ENCODE results near the gene ASTN2.

Gene ASTN2

DNA sequence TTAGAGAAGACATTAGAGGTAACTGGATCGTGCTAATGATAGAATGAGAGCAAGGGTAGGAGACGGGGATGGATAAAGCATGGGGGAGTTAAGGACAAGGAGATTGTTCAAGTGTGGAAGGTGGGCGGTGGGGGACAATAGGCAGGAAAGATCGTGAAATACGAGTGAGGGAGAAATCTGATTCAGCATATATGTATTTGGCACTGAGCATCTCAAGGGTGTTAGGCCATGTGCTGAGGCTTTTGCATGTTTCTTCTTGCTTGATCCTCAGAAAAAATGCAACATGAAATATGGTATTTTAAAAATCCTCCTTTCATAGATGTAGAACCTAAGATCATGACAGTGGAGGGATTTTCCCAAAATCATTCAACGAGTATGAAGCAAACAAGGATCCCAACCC is 1020.8 kb downstream of the ASTN2 start:
- H3K27ac ChIP-seq = no peak overlapping the region
- TF ChIP-seq, protein P1, sequence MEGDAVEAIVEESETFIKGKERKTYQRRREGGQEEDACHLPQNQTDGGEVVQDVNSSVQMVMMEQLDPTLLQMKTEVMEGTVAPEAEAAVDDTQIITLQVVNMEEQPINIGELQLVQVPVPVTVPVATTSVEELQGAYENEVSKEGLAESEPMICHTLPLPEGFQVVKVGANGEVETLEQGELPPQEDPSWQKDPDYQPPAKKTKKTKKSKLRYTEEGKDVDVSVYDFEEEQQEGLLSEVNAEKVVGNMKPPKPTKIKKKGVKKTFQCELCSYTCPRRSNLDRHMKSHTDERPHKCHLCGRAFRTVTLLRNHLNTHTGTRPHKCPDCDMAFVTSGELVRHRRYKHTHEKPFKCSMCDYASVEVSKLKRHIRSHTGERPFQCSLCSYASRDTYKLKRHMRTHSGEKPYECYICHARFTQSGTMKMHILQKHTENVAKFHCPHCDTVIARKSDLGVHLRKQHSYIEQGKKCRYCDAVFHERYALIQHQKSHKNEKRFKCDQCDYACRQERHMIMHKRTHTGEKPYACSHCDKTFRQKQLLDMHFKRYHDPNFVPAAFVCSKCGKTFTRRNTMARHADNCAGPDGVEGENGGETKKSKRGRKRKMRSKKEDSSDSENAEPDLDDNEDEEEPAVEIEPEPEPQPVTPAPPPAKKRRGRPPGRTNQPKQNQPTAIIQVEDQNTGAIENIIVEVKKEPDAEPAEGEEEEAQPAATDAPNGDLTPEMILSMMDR (conservative IDR thresholded peaks at IDR 0.05) = no peak
- no peak for TF ChIP-seq ZFX (IDR thresholded peaks at IDR 0.05)

DNA sequence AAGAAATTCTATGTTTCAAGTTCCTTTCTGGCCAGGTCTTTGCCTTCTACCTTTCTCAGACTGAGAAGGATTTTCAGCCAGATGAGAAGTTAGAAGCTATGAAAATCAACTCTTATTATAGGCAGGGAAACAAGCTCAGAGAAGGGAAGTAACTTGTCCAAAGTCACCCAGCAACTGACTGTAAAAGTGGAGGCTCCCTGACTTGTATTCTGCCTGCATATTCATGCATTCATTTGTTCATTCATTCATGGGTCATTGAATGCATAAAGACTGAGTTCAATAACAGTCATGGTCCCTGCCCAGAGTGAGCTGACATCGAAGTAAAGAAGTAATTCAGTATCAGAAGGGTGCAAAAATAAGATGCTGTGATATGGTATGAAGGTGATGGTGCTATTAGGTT is 1021.7 kb downstream of the ASTN2 start:
- no peak for TF ChIP-seq ZFX (IDR thresholded peaks at IDR 0.05)
- TF ChIP-seq, protein P1 (conservative IDR thresholded peaks at IDR 0.05) = no peak
- no peak overlapping the region for H3K27ac ChIP-seq

DNA sequence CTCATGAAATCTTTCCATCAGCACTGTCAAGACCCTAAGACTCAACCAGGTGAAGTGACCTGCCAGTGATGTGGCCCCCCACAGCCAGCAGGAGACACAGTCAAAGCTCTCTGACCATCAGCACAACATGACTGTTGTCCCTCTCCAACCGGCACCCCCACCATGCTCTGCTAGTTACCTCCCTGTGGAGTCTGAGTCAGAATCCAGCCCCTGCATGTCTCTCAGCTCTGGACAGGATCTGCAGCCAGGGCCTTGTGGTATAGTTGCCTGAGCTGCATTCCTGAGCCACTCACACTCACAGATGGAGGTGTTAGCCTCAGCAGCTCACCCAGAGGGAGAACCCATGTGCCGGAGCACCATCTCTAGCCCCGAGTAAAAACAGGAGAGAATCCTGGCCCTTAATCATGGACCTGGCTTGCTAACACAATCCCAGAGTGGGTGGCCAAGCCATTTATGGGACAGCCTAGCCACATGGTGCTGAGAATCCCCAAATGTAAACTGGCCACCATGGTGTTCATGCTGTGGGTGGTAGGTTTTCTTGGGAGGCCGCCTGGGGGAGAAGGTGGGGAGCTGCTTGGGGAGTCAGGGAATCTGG is 1023.5 kb downstream of the ASTN2 start:
- no peak for TF ChIP-seq ZFX (IDR thresholded peaks at IDR 0.05)
- TF ChIP-seq, protein P1 (conservative IDR thresholded peaks at IDR 0.05) = no peak
- H3K27ac ChIP-seq = no peak overlapping the region

DNA sequence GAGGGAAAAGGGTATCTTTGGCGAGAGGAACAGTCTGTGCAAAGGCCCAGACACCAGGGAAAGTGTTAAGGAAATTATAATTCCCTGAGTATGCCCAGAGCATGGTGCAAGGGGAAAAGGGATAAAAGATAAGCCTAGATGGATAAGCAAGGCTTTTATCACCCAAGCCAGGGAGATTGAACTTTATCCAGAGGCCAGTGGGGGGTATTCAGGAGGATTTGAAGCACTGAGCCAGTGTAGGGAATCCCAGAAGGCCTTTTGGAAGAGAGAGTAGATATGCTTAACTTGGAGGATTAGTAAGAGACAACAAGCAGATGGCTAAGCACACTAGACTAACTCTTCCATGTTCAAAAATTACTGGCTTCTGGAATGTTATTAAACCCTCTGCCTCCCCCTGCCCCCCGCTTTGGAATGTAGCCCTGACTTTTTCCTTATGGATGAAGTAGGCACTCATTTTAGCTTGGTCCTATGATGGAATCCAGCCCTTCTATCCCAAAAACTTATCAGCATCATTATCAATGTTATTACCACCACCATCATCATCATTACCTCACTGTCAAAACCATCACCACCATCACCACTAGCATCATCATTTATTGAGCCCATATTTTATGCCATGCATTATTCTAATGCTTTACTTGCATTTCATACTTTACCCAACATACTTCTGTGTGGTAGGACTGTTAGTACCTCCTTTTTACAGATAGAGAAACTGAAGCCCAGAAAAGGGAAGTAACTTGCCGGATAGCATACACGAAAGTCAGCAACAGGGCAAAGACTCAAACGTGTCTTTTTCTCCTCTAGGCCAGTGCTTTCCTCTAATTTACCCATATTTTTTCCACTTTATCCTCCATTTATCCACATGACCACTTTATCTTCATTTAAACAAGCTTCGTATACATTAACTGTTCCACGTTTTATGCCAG is 1024.3 kb downstream of the ASTN2 start:
- H3K27ac ChIP-seq = no peak overlapping the region
- TF ChIP-seq, protein P1 (conservative IDR thresholded peaks at IDR 0.05) = no peak
- TF ChIP-seq ZFX (IDR thresholded peaks at IDR 0.05) = no peak

DNA sequence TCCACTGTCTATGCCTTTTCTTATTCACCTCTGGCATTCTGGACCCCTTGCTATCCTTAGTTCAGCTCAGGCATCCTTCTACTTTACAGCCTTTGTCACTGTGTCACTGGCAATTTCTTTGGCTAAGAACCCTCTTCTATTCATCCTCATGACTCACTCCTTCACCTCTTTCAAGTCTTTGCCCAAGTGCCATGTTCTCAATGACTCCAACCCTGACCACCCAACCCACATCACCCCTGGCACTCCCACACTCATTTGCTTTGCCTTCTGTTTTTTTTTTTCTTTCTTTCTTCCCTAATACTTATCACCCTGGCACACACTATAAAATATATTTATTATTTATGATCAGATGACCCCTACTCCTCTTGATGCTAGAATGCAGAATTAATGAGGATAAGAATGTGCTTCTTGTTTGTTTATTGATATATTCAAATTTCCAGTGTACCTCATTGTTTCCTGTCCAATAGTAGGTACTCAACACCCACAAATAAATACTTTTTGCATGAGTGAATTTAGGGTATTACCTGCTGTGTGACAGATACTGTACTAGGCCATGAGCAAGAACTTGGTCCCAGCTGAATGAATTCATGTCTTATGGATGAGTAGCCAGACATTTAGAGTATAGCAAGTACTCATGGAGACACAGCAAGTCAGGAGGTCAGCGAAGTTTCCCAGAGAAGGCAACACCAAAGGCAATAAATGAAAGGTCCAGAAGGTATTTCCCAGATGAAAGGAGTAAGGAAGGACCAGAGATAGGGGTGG is 1025.1 kb downstream of the ASTN2 start:
- TF ChIP-seq ZFX (IDR thresholded peaks at IDR 0.05) = no peak
- TF ChIP-seq, protein P1 (conservative IDR thresholded peaks at IDR 0.05) = no peak
- H3K27ac ChIP-seq = no peak overlapping the region

DNA sequence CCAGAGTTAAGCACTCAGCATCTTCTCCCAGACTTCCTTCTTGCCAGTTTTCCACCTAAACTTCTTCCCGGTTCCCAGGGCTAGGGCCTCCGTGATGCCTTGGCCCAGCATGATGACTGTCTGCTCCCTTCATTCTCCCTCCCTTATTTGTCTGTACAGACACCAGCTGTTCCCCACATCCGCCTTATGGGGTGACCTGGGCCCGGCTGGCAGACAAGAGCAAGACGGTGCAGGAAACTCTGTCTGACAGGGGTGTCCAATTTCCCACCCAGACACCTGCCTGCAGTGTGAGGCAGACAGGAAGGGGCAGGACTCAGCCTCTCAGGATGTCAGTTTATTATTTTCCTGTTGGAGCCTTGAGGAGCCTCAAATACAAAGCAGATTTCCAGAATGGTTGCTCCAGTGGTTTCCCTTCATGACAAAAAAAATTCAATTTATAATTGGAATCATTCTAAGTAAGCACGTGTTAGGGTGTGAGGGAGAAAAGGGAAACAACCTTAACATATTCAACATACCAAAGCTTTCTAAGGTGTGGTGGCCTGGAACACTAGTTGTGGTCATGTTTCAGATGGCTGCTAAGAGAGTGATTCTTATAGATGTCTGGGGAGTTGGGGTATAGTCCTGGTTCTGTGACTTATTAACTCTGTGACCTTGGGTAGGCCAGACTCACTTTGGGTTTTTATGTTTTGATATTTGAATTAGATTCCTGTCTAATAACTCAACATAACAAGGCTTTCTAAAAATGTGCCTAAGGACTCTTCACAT is 1026.7 kb downstream of the ASTN2 start:
- TF ChIP-seq, protein P1 (conservative IDR thresholded peaks at IDR 0.05) = no peak
- no peak for TF ChIP-seq ZFX (IDR thresholded peaks at IDR 0.05)
- H3K27ac ChIP-seq = no peak overlapping the region
